GM12891 (cell line): Measurements from ENCODE around the gene PASK.

ENCODE experiments used
- POLR2A ChIP-seq: IDR thresholded peaks from 2 replicates; pipeline ENCODE4 v1.6.1; 2011; ENCODE audit warnings: low read depth, low read length, control low read depth
- POLR2AphosphoS5 ChIP-seq: IDR thresholded peaks from 2 replicates; pipeline ENCODE4 v1.6.1; 2011; ENCODE audit warnings: low read depth, low read length, control low read depth

DNA sequence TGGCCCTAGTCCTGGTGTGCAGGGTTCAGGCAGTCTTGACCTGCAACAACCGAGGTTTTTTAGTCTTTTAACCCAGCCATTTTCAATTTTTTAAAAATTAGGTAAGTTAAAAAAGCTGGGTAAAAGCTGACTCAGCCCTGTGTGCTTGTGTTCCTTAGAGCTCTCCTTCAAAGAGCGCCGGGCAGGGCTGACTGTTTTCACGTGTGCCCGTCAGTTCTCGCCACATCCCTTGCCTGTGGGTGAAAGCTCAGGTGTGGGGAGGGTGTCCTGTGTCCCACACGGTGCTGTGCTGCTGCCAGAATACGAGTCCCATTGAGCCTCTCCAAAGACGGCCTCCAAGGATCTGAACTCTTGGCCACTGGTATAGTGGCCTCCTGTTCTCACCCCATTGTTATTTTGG, 33.9 kb upstream of the PASK start:
- no peak for TF ChIP-seq POLR2AphosphoS5
- TF ChIP-seq POLR2A: no peak
